Activated naive CD4-positive, alpha-beta T cell treated with anti-CD3 and anti-CD28 coated beads, Interleukin-2, amount 50 U/mL, for 24 hours (primary cell): Measurements from ENCODE around the gene GSE1.
"Not testable (repeated sequence)": the region's sequence is repeated elsewhere in the genome, so short reads cannot be mapped to it uniquely, and the experiment has no call there.

ENCODE experiments used
- H3K27ac Mint-ChIP-seq: one replicate; pipeline ENCODE4 v1.8.0; 2021; ENCODE audit warnings: mild to moderate bottlenecking, mixed read lengths
- H3K27me3 Mint-ChIP-seq: one replicate; pipeline ENCODE4 v1.8.0; 2021; ENCODE audit warnings: mixed read lengths
- H3K36me3 Mint-ChIP-seq: one replicate; pipeline ENCODE4 v1.8.0; 2021; ENCODE audit warnings: mixed read lengths
- H3K4me1 Mint-ChIP-seq: one replicate; pipeline ENCODE4 v1.8.0; 2021; ENCODE audit warnings: mixed read lengths
- H3K4me3 Mint-ChIP-seq: one replicate; pipeline ENCODE4 v1.8.0; 2021; ENCODE audit warnings: mild to moderate bottlenecking, mixed read lengths
- H3K9me3 Mint-ChIP-seq: one replicate; pipeline ENCODE4 v1.8.0; 2021; ENCODE audit warnings: mixed read lengths

GSE1 gene

DNA sequence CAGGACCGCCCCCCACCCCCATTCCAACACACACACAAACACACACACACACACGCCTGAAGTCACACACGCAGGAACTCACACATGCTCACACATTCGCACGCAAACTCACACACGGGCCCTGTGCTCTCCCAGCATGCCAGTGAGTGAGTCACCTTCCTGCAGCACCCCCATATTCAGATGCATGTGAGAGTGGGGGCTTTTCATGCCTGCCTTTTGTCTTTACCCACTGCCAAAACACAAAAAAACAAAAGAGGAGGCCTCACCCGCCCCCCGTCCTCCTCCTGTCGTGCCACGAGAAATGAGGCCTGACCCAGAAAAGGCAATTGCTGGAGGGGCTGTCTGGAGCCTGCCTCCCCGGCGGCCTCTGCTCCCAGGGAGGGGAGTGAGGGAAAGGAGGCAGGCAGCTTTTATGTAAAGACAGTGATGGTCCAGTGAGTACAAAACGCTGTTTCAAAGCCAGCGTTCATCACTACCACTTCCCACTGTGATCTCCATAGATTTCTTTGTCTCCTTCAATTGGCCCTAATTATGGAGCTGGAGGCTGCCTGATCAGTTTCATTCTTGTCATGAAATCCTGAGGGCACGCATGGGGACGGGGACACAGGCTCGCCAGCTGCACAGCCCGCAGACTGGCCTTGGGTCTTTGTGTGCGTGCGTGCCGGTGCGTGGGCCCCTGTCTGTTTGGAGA lies 29.5 kb upstream of the GSE1 start:
- H3K4me3 Mint-ChIP-seq: no peak overlapping the region
- H3K27ac Mint-ChIP-seq: peak overlapping the region; percentile 65
- H3K36me3 Mint-ChIP-seq: peaks cover 2% of the 10 kb centered on the region
- no peaks in the 10 kb centered on the region for H3K9me3 Mint-ChIP-seq
- no peaks in the 10 kb centered on the region for H3K27me3 Mint-ChIP-seq
- peaks cover 29% of the 10 kb centered on the region for H3K4me1 Mint-ChIP-seq

DNA sequence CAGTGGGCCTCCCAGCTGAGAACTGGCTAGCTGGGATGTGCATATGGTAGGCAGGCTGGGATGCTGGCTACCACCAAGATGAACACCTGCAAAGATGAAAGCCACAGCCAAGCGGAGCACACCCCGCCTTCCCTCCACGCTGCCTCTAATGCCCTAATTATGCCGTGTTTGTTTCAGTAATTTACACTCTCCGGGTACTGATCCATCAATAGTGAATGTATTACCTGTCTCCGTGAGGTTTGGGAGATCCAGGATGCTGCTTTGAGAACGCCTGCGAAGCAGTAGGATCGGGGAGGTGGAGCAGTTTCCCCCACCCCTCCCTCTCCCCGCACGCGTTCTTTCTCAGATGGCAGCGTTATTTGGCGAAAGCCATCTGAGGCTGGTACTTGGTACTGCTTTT lies 28.9 kb upstream of the GSE1 start:
- peaks cover 2% of the 10 kb centered on the region for H3K36me3 Mint-ChIP-seq
- no peaks in the 10 kb centered on the region for H3K27me3 Mint-ChIP-seq
- no peak overlapping the region for H3K27ac Mint-ChIP-seq
- no peaks in the 10 kb centered on the region for H3K9me3 Mint-ChIP-seq
- H3K4me1 Mint-ChIP-seq: peaks cover 22% of the 10 kb centered on the region
- H3K4me3 Mint-ChIP-seq: no peak overlapping the region

- no peak overlapping the region for H3K4me3 Mint-ChIP-seq
- peak overlapping the region; percentile 69 for H3K27ac Mint-ChIP-seq
- peaks cover 17% of the 10 kb centered on the region for H3K4me1 Mint-ChIP-seq
- H3K27me3 Mint-ChIP-seq: no peaks in the 10 kb centered on the region
- H3K9me3 Mint-ChIP-seq: no peaks in the 10 kb centered on the region
- peaks cover under 1% of the 10 kb centered on the region for H3K36me3 Mint-ChIP-seq
Measured at GRCh38 chr16:85584819-85585282, 28.3 kb upstream of the GSE1 start.

GRCh38 chr16:85585711-85586110 lies 27.4 kb upstream of the GSE1 start:
- H3K27me3 Mint-ChIP-seq: no peaks in the 10 kb centered on the region
- H3K4me3 Mint-ChIP-seq: no peak overlapping the region
- H3K9me3 Mint-ChIP-seq: no peaks in the 10 kb centered on the region
- no peaks in the 10 kb centered on the region for H3K36me3 Mint-ChIP-seq
- H3K27ac Mint-ChIP-seq: no peak overlapping the region
- peaks cover 12% of the 10 kb centered on the region for H3K4me1 Mint-ChIP-seq

- no peak overlapping the region for H3K4me3 Mint-ChIP-seq
- peaks cover 12% of the 10 kb centered on the region for H3K4me1 Mint-ChIP-seq
- H3K27ac Mint-ChIP-seq: no peak overlapping the region
- H3K9me3 Mint-ChIP-seq: no peaks in the 10 kb centered on the region
- H3K27me3 Mint-ChIP-seq: no peaks in the 10 kb centered on the region
- no peaks in the 10 kb centered on the region for H3K36me3 Mint-ChIP-seq
Measured at GRCh38 chr16:85586380-85587104, 26.6 kb upstream of the GSE1 start.

GRCh38 chr16:85587762-85588556 lies 25.2 kb upstream of the GSE1 start:
- no peaks in the 10 kb centered on the region for H3K9me3 Mint-ChIP-seq
- H3K27me3 Mint-ChIP-seq: no peaks in the 10 kb centered on the region
- H3K4me1 Mint-ChIP-seq: peaks cover 5% of the 10 kb centered on the region
- H3K27ac Mint-ChIP-seq: no peak overlapping the region
- H3K36me3 Mint-ChIP-seq: no peaks in the 10 kb centered on the region
- H3K4me3 Mint-ChIP-seq: no peak overlapping the region

GRCh38 chr16:85588562-85589503 lies 24.3 kb upstream of the GSE1 start:
- no peaks in the 10 kb centered on the region for H3K27me3 Mint-ChIP-seq
- H3K4me3 Mint-ChIP-seq: no peak overlapping the region
- no peaks in the 10 kb centered on the region for H3K36me3 Mint-ChIP-seq
- H3K9me3 Mint-ChIP-seq: no peaks in the 10 kb centered on the region
- H3K4me1 Mint-ChIP-seq: no peaks in the 10 kb centered on the region
- H3K27ac Mint-ChIP-seq: no peak overlapping the region

- no peaks in the 10 kb centered on the region for H3K4me1 Mint-ChIP-seq
Measured at GRCh38 chr16:85589688-85590505, 23.2 kb upstream of the GSE1 start.

DNA sequence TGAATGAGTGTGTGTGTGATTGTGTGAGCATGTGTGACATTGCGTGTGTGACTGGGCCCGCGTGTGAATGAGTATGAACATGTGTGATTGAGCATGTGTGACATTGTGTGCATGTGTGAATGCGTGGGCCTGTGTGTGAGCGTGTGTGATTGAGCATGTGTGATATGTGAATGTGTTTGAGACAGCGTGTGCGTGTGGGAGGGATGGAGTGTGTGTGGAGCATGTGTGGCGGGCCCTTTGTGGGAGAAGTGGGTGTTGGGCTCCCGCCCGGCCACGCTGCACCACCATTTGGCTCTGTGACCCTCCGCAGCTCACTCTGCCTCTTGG lies 22.7 kb upstream of the GSE1 start:
- H3K4me3 Mint-ChIP-seq: no peak overlapping the region
- H3K27me3 Mint-ChIP-seq: no peaks in the 10 kb centered on the region
- no peaks in the 10 kb centered on the region for H3K9me3 Mint-ChIP-seq
- peaks cover 4% of the 10 kb centered on the region for H3K4me1 Mint-ChIP-seq
- no peak overlapping the region for H3K27ac Mint-ChIP-seq
- peaks cover 3% of the 10 kb centered on the region for H3K36me3 Mint-ChIP-seq

More at GRCh38 chr16:85589688-85590505, 23.2 kb upstream of the GSE1 start:
- no peaks in the 10 kb centered on the region for H3K27me3 Mint-ChIP-seq
- H3K9me3 Mint-ChIP-seq: no peaks in the 10 kb centered on the region
- peaks cover 1% of the 10 kb centered on the region for H3K36me3 Mint-ChIP-seq
- H3K4me3 Mint-ChIP-seq: no peak overlapping the region
- H3K27ac Mint-ChIP-seq: no peak overlapping the region

- Mint-ChIP-seq H3K27me3 (no peaks in the 10 kb centered on the region), H3K4me3 (no peak overlapping the region), H3K27ac (no peak overlapping the region), H3K36me3 (peaks cover 3% of the 10 kb centered on the region), H3K9me3 (no peaks in the 10 kb centered on the region), H3K4me1 (peaks cover 12% of the 10 kb centered on the region)
Measured at GRCh38 chr16:85591381-85591780, 21.7 kb upstream of the GSE1 start.

DNA sequence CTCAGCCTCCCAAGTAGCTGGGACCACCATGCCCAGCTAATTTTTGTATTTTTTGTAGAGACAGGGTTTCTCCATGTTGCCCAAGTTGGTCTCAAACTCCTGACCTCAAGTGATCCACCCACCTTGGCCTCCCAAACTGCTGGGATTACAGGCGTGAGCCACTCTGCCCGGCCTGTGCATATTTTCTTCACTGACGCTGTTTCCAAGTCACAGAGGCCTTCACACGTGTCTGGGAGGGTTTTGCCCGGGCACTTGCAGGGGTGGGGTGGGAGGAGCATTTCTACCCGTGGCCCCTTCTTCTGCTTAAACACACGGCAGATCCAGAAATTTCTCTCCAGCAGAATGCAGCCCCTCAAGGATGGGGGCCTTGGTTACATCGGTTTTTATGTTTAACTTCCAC lies 20.8 kb upstream of the GSE1 start:
- H3K27ac Mint-ChIP-seq, H3K36me3 Mint-ChIP-seq, H3K9me3 Mint-ChIP-seq, H3K27me3 Mint-ChIP-seq, H3K4me3 Mint-ChIP-seq: not testable (repeated sequence)
- peaks cover 12% of the 10 kb centered on the region for H3K4me1 Mint-ChIP-seq

DNA sequence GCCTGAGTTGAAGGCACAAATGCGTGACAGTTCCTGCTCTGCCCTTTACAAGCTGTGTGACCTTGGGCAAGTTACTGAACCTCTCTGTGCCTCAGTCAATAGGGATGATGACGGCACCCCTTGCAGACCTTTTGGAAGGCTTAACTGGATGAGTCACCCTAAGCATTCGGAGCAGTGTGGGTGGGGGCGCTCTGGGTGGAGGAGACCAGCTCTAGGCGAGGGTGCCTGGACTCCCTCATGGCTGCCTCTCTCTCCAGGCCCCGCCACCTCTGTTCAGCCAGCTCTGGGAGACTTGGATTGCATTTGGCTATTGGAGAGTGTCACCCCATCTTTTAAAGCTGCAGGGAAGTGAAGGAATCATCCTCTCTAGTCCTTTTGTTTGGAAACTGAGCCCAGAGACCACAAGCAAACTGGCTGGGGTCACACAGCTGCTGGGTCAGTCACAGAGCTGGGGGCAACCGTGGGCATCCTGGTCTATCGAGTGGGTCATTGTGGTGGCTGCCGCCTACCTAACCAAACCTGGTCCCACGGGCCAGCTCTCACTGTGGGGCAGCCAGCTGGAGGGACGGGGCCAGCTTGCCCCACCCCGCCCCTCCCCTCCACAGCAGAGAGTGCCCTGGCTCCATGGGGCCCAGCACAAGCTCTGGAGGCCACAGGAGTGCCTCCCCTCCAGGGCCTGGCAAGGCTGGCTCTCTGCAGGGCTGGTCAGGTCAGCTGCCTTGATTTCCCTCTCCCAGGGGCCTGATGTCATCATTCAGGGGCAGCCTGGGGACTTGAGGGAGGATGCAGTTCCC lies 20.2 kb upstream of the GSE1 start:
- H3K9me3 Mint-ChIP-seq: no peaks in the 10 kb centered on the region
- peaks cover 12% of the 10 kb centered on the region for H3K4me1 Mint-ChIP-seq
- H3K27me3 Mint-ChIP-seq: no peaks in the 10 kb centered on the region
- H3K27ac Mint-ChIP-seq: no peak overlapping the region
- H3K4me3 Mint-ChIP-seq: no peak overlapping the region
- H3K36me3 Mint-ChIP-seq: peaks cover 5% of the 10 kb centered on the region

- H3K4me1 Mint-ChIP-seq: peaks cover 12% of the 10 kb centered on the region
- no peaks in the 10 kb centered on the region for H3K9me3 Mint-ChIP-seq
- H3K36me3 Mint-ChIP-seq: peaks cover 5% of the 10 kb centered on the region
- no peaks in the 10 kb centered on the region for H3K27me3 Mint-ChIP-seq
- no peak overlapping the region for H3K27ac Mint-ChIP-seq
- H3K4me3 Mint-ChIP-seq: no peak overlapping the region
Measured at GRCh38 chr16:85593494-85594221, 19.5 kb upstream of the GSE1 start.
